ENCODE data around the gene PPP1R14C.
"Not testable (repeated sequence)": the region's sequence is repeated elsewhere in the genome, so short reads cannot be mapped to it uniquely, and the experiment has no call there.

Gene PPP1R14C

DNA sequence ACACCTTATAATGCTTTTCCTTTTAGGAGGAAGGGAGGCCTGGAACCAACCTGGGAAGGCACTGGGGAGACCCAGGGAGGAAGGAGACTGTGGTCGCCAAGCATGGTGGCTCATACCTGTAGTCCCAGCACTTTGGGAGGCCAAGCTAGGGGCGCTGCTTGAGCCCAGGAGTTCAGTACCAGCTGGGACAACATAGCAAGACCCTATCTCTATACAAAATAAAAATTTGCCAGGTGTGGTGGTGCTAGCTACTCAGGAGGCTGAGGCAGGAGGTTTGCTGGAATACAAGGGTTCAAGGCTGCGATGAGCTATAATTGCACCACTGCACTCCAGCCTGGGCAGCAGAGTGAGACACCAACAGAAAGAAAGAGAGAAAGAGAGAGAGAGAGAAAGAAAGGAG lies 36.2 kb downstream of the PPP1R14C start:
- TF ChIP-seq, protein P1, sequence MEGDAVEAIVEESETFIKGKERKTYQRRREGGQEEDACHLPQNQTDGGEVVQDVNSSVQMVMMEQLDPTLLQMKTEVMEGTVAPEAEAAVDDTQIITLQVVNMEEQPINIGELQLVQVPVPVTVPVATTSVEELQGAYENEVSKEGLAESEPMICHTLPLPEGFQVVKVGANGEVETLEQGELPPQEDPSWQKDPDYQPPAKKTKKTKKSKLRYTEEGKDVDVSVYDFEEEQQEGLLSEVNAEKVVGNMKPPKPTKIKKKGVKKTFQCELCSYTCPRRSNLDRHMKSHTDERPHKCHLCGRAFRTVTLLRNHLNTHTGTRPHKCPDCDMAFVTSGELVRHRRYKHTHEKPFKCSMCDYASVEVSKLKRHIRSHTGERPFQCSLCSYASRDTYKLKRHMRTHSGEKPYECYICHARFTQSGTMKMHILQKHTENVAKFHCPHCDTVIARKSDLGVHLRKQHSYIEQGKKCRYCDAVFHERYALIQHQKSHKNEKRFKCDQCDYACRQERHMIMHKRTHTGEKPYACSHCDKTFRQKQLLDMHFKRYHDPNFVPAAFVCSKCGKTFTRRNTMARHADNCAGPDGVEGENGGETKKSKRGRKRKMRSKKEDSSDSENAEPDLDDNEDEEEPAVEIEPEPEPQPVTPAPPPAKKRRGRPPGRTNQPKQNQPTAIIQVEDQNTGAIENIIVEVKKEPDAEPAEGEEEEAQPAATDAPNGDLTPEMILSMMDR (IDR thresholded peaks at IDR 0.05; ENCODE audit: low read depth, low read length): no peak
- no peak overlapping the region for H3K4me3 ChIP-seq (ENCODE audit: low read depth, low read length)
- H3K27ac ChIP-seq: no peak overlapping the region
- no peaks in the 10 kb centered on the region for H3K9me3 ChIP-seq (ENCODE audit: severe bottlenecking)
- H3K36me3 ChIP-seq: no peaks in the 10 kb centered on the region
- H3K27me3 ChIP-seq (ENCODE audit: insufficient read depth, low read depth, severe bottlenecking): no peaks in the 10 kb centered on the region
- DNase-seq: no peak

DNA sequence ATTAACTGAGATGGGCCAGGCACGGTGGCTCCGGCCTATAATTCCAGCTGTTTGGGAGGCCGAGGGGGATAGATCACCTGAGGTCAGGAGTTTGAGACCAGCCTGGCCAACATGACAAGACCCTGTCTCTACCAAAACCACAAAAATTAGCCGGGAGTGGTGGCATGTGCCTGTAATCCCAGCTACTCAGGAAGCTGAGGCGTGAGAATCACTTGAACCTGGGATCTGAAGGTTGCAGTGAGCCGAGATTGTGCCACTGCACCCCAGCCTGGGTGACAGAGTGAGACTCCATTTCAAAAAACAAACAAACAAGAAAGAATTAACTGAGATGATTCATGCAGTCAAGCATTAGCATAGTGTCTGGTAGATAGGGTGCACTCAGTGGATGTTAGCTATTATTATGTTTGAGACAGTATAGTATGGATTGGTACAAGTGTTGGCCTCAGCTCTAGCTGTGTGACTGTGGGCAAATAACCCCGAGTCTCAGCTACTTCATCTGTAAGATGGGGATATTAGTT lies 37.1 kb downstream of the PPP1R14C start:
- not testable (repeated sequence) for H3K27ac ChIP-seq; DNase-seq; H3K27me3 ChIP-seq (ENCODE audit: insufficient read depth, low read depth, severe bottlenecking); H3K36me3 ChIP-seq; H3K9me3 ChIP-seq (ENCODE audit: severe bottlenecking); H3K4me3 ChIP-seq (ENCODE audit: low read depth, low read length)

DNA sequence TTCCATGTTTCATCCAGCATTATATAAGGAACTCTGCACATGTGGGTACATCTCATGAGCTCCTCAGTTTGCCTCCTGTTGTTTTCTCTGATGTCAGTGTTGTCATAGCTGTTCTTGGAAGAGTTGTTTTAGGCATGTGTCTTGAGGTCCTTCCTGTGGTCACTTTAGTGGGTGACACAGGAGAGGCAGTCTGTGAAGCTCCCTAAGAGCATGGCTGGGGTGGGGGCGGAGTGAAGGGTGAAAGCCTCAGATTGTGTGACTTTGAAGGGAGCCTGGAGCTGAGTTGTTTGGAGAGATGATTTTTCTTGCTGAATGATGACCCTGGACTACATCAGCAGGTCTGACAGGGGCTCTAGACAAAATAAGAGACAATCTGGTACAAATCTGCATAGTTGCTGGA lies 37.7 kb downstream of the PPP1R14C start:
- H3K27ac ChIP-seq: no peak overlapping the region
- no peaks in the 10 kb centered on the region for H3K9me3 ChIP-seq (ENCODE audit: severe bottlenecking)
- DNase-seq: no peak
- TF ChIP-seq, protein P1 (IDR thresholded peaks at IDR 0.05; ENCODE audit: low read depth, low read length): no peak
- no peak overlapping the region for H3K4me3 ChIP-seq (ENCODE audit: low read depth, low read length)
- H3K27me3 ChIP-seq (ENCODE audit: insufficient read depth, low read depth, severe bottlenecking): no peaks in the 10 kb centered on the region
- no peaks in the 10 kb centered on the region for H3K36me3 ChIP-seq

DNA sequence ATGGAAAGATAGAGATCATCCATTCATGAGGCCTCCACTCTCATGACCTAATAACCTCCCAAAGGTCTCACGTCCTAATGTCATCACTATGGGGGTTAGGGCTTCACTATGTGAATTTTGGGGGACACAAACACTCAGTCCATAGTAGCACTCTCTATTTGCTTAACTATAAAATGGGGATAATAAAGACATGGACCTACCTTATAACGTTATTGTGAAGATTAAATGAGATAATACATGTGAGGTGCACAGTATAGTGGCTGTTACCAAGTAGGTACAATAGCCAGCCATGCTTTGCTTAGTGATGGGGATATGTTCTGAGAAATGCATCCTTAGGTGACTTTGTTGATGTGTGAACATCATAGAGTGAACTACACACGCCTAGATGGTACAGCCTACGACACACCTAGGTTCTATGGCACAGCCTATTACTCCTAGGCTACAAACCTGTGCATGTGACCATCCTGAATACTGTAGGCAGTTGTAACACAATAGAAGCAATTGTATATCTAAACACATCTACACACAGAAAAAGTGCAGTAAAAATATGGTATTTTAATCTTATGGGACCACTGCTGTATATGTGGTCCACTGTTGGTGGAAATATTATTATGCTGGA lies 39.7 kb downstream of the PPP1R14C start:
- H3K4me3 ChIP-seq (ENCODE audit: low read depth, low read length): no peak overlapping the region
- H3K36me3 ChIP-seq: no peaks in the 10 kb centered on the region
- no peaks in the 10 kb centered on the region for H3K9me3 ChIP-seq (ENCODE audit: severe bottlenecking)
- DNase-seq: no peak
- TF ChIP-seq, protein P1 (IDR thresholded peaks at IDR 0.05; ENCODE audit: low read depth, low read length): no peak
- H3K27ac ChIP-seq: no peak overlapping the region
- no peaks in the 10 kb centered on the region for H3K27me3 ChIP-seq (ENCODE audit: insufficient read depth, low read depth, severe bottlenecking)

DNA sequence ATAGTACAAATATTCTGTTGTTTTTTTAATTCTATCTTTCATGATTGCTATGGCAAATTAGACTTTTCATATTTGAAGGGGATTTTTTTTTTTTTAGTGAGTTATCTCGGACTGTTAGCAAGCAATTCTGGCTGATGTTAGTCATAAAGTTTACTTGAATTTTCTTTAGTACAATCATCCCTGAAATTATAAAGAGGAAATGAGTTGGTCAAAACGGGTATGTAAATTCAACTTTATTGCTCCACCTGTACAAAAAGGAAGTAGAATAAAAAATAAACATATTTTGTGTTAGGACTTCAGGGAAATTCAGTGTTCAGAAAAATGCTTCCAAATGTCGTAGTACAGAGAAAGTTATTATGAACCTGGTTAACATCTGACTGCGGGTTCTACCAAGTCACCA lies 40.3 kb downstream of the PPP1R14C start:
- no peak for DNase-seq
- Histone ChIP-seq H3K9me3 (ENCODE audit: severe bottlenecking) (no peaks in the 10 kb centered on the region), H3K27me3 (ENCODE audit: insufficient read depth, low read depth, severe bottlenecking) (no peaks in the 10 kb centered on the region), H3K4me3 (ENCODE audit: low read depth, low read length) (no peak overlapping the region), H3K36me3 (no peaks in the 10 kb centered on the region), H3K27ac (no peak overlapping the region)
- TF ChIP-seq, protein P1 (IDR thresholded peaks at IDR 0.05; ENCODE audit: low read depth, low read length): no peak

DNA sequence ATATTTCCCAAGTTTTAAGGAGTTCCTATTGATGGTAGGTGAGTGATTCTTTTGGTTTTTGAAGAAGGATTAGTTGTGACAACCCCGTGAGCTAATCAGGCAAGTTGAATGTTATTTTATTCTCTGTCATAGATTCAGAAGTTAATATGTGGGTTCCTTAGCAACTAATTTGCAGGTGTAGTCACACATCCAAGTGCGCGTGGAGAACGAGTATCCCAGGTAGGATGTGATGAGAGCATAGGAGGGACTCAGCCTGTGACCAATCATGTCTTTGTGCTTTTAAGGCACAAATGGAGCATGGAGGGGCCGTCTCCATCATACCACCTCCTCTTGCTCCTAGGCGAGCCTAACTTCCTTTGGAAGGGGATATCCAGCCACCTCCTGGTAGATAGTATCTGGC lies 41.1 kb downstream of the PPP1R14C start:
- Histone ChIP-seq H3K4me3 (ENCODE audit: low read depth, low read length) (no peak overlapping the region), H3K9me3 (ENCODE audit: severe bottlenecking) (no peaks in the 10 kb centered on the region), H3K36me3 (no peaks in the 10 kb centered on the region), H3K27ac (no peak overlapping the region), H3K27me3 (ENCODE audit: insufficient read depth, low read depth, severe bottlenecking) (no peaks in the 10 kb centered on the region)
- TF ChIP-seq, protein P1 (IDR thresholded peaks at IDR 0.05; ENCODE audit: low read depth, low read length): no peak
- DNase-seq: no peak
